Cardiac septum (tissue), 1 donor: ENCODE results near the gene FNIP2. TPM values are rescaled to one million over a fixed set of nuclear protein-coding genes. Genes with fewer than 3 reads are reported as not detected.
"Not testable (repeated sequence)": the region's sequence is repeated elsewhere in the genome, so short reads cannot be mapped to it uniquely, and the experiment has no call there.

ENCODE experiments used
- DNase-seq: peaks from one replicate; pipeline ENCODE4 v3.0.0-alpha.2; 2020; ENCODE audit warnings: low spot score
- intact Hi-C: fragments of 100-400 bp; cut with DNase I; formaldehyde crosslinking; loops from one replicate; pipeline ENCODE4 v1.14.0; 2022
- total RNA-seq: library from RNA; stranded (reverse); fragmentation: NEBNext Ultra II Directional; extraction: Animal tissue kit (Norgen Biotek cat#: 25700); gene quantifications from one replicate; pipeline ENCODE4 v1.2.1, GENCODE V29; 2021
- donor health status: DM: no; HTN: no; CAD: no.

Gene FNIP2
- total RNA-seq, 1 donor from 2014 or later, result 38.5 TPM

- intact Hi-C loops, result no loop called here
Observed at GRCh38 chr4:158758703-158759102, 10.1 kb upstream of the FNIP2 start.

GRCh38 chr4:158759539-158759938, 9.3 kb upstream of the FNIP2 start:
- DNase-seq, intact Hi-C loops: not testable (repeated sequence)

More at GRCh38 chr4:158758703-158759102, 10.1 kb upstream of the FNIP2 start:
- no peak for DNase-seq

- DNase-seq, result no peak
- intact Hi-C loops, result loop anchor here (10.0 kb wide), 1 partner anchor 344 kb away; the partner anchor contains the start of gene RAPGEF2
Observed at GRCh38 chr4:158760866-158761265, 8.0 kb upstream of the FNIP2 start.

- no peak for DNase-seq
- intact Hi-C loops, result loop anchor here (10.0 kb wide), 1 partner anchor 342 kb away; the partner anchor contains the start of gene RAPGEF2
Observed at GRCh38 chr4:158762553-158762952, 6.3 kb upstream of the FNIP2 start.

- DNase-seq, result no peak
- intact Hi-C loops, result loop anchor here (10.0 kb wide), 1 partner anchor 341 kb away; the partner anchor contains the start of gene RAPGEF2
Observed at GRCh38 chr4:158763462-158763861, 5.4 kb upstream of the FNIP2 start.

GRCh38 chr4:158766434-158767044, 2.3 kb upstream of the FNIP2 start:
- intact Hi-C loops, result loop anchor here (5.0 to 10.0 kb wide), 2 partner anchors 39 to 338 kb away; partner anchors contain the start of gene RAPGEF2
- no peak for DNase-seq

GRCh38 chr4:158767451-158767850, 1.4 kb upstream of the FNIP2 start:
- intact Hi-C loops, result loop anchor here (5.0 to 10.0 kb wide), 2 partner anchors 40 to 337 kb away; partner anchors contain the start of gene RAPGEF2
- DNase-seq, result no peak

GRCh38 chr4:158769175-158769921, 522 bp downstream of the FNIP2 start:
- intact Hi-C loops, result loop anchor here (2.0 to 10.0 kb wide), 3 partner anchors 41 to 335 kb away; partner anchors contain the start of gene RAPGEF2

GRCh38 chr4:158770671-158771070, 1.8 kb downstream of the FNIP2 start:
- DNase-seq, result no peak
- intact Hi-C loops, result loop anchor here (2.0 kb wide), 1 partner anchor 74 kb away; no protein-coding TSS in a partner anchor

More at GRCh38 chr4:158769175-158769921, 522 bp downstream of the FNIP2 start:
- peak; percentile 77 for DNase-seq

GRCh38 chr4:158771776-158772175, 3.0 kb downstream of the FNIP2 start:
- no peak for DNase-seq
- intact Hi-C loops, result loop anchor here (2.0 kb wide), 1 partner anchor 73 kb away; no protein-coding TSS in a partner anchor

GRCh38 chr4:158775091-158775651, 6.3 kb downstream of the FNIP2 start:
- no peak for DNase-seq
- intact Hi-C loops, result no loop called here

- DNase-seq, result no peak
- intact Hi-C loops, result no loop called here
Observed at GRCh38 chr4:158776106-158776505, 7.3 kb downstream of the FNIP2 start.

- intact Hi-C loops, result no loop called here
- DNase-seq, result no peak
Observed at GRCh38 chr4:158777423-158778155, 8.8 kb downstream of the FNIP2 start.

GRCh38 chr4:158778156-158778711, 9.4 kb downstream of the FNIP2 start:
- intact Hi-C loops, result no loop called here

GRCh38 chr4:158778712-158779111, 9.9 kb downstream of the FNIP2 start:
- no peak for DNase-seq

More at GRCh38 chr4:158778156-158778711, 9.4 kb downstream of the FNIP2 start:
- DNase-seq, result no peak

GRCh38 chr4:158781963-158782362, 13.1 kb downstream of the FNIP2 start:
- intact Hi-C loops, result no loop called here
- no peak for DNase-seq

More at GRCh38 chr4:158778712-158779111, 9.9 kb downstream of the FNIP2 start:
- intact Hi-C loops, result no loop called here

- DNase-seq, result no peak
- intact Hi-C loops, result no loop called here
Observed at GRCh38 chr4:158782551-158783360, 13.9 kb downstream of the FNIP2 start.

GRCh38 chr4:158783785-158784184, 15.0 kb downstream of the FNIP2 start:
- intact Hi-C loops, result no loop called here
- DNase-seq, result no peak
